RWPE1 (cell line): Measurements from ENCODE around the gene PRPS1.
"Not testable (repeated sequence)": the region's sequence is repeated elsewhere in the genome, so short reads cannot be mapped to it uniquely, and the experiment has no call there.

Source experiments
- CTCF ChIA-PET: fragments of 350-600 bp; sonication (Branson Sonifier 250); formaldehyde crosslinking; extraction: SDS; loops from one replicate; lab custom pipeline; 2021; lab: Yijun Ruan, JAX
- POLR2A ChIA-PET: fragments of 400-600 bp; formaldehyde crosslinking; extraction: SDS; loops from one replicate; lab custom pipeline; 2020; ENCODE audit warnings: antibody characterized with exemption; ENCODE audit not compliant: low non-redundant PET; lab: Yijun Ruan, JAX
- DNase-seq: peaks from one replicate; pipeline ENCODE4 v3.0.0; 2012; ENCODE audit warnings: low spot score
- H3K27ac ChIP-seq: fragments of 450-650 bp; 2 replicates; pipeline ENCODE4 v1.5.1; 2017
- CTCF ChIP-seq: fragments of 450-650 bp; conservative IDR thresholded peaks from 2 replicates; pipeline ENCODE4 v1.5.1; 2017; ENCODE audit warnings: low read depth, mild to moderate bottlenecking

PRPS1 gene

GRCh38 chrX:107682256-107682655 lies 53.9 kb downstream of the PRPS1 start:
- DNase-seq = no peak
- peak overlapping the region; percentile 94 for H3K27ac ChIP-seq
- ChIA-PET POLR2A (no interaction called here), CTCF (no interaction called here)
- no peak for TF ChIP-seq CTCF

GRCh38 chrX:107683124-107683895 lies 55.0 kb downstream of the PRPS1 start:
- H3K27ac ChIP-seq = peak overlapping the region; percentile 94
- ChIA-PET POLR2A (no interaction called here), CTCF (interaction anchor here (1.5 kb wide), 1 partner anchor 94 kb away, joined by 3 read pairs; the partner anchor contains the start of gene NCBP2L)
- no peak for TF ChIP-seq CTCF
- no peak for DNase-seq

GRCh38 chrX:107683931-107684330 lies 55.6 kb downstream of the PRPS1 start:
- ChIA-PET CTCF (interaction anchor here (1.5 kb wide), 1 partner anchor 93 kb away, joined by 3 read pairs; the partner anchor contains the start of gene NCBP2L), POLR2A (no interaction called here)
- no peak for TF ChIP-seq CTCF
- no peak for DNase-seq
- H3K27ac ChIP-seq = peak overlapping the region; percentile 94

- no peak for TF ChIP-seq CTCF
- CTCF ChIA-PET = interaction anchor here (0.7 kb wide), 1 partner anchor 117 kb away, joined by 7 read pairs; no protein-coding TSS in a partner anchor
- peak overlapping the region; percentile 94 for H3K27ac ChIP-seq
- POLR2A ChIA-PET = no interaction called here
- DNase-seq = peak; percentile 67
These were observed 56.7 kb downstream of the PRPS1 start for GRCh38 chrX:107684956-107685385.

- POLR2A ChIA-PET, DNase-seq, CTCF ChIA-PET: not testable (repeated sequence)
- peak overlapping the region; percentile 94 for H3K27ac ChIP-seq
These were observed 57.3 kb downstream of the PRPS1 start for GRCh38 chrX:107685586-107685985.

GRCh38 chrX:107686026-107686425 lies 57.7 kb downstream of the PRPS1 start:
- DNase-seq = no peak
- TF ChIP-seq CTCF = no peak
- ChIA-PET POLR2A (no interaction called here), CTCF (no interaction called here)
- H3K27ac ChIP-seq = peak overlapping the region; percentile 94

GRCh38 chrX:107686792-107687191 lies 58.5 kb downstream of the PRPS1 start:
- no peak for DNase-seq
- ChIA-PET POLR2A (interaction anchor here (0.7 kb wide), 1 partner anchor 25 kb away, joined by 3 read pairs; no protein-coding TSS in a partner anchor), CTCF (no interaction called here)
- H3K27ac ChIP-seq = peak overlapping the region; percentile 94
- TF ChIP-seq CTCF = no peak
